ENCODE measurements around the gene PLA2G4C. TPM values are rescaled to one million over a fixed set of nuclear protein-coding genes. Genes with fewer than 3 reads are reported as not detected.

Gene PLA2G4C
- total RNA-seq, 1 experiment from 2014 or later, result 5.5 TPM

Other genes with a start within 250 kb of the PLA2G4C start
- gene SULT2A1, start 224.5 kb downstream of the PLA2G4C start, total RNA-seq (2014; rRNA removed), result not detected in 2 replicates
- gene BSPH1, start 118.6 kb downstream of the PLA2G4C start, total RNA-seq (2014; rRNA removed), result not detected in 2 replicates
- not detected in 2 replicates for gene ELSPBP1, start 116.2 kb downstream of the PLA2G4C start, total RNA-seq (2014; rRNA removed)
- gene CABP5, start 66.7 kb downstream of the PLA2G4C start, total RNA-seq (2014; rRNA removed), result not detected in 2 replicates
- gene LIG1, start 59.5 kb upstream of the PLA2G4C start, total RNA-seq (2014; rRNA removed), result 49.8 and 54.9 TPM in 2 replicates
- 1.3 and 2.9 TPM in 2 replicates for gene ZSWIM9, start 59.9 kb upstream of the PLA2G4C start, total RNA-seq (2014; rRNA removed)
- 12.3 and 26.1 TPM in 2 replicates for gene CARD8, start 145.1 kb upstream of the PLA2G4C start, total RNA-seq (2014; rRNA removed)
- 0.13 TPM in 1 of 2 replicates, not detected in the other for gene ZNF114, start 159.3 kb upstream of the PLA2G4C start, total RNA-seq (2014; rRNA removed)
- gene EMP3, start 214.7 kb upstream of the PLA2G4C start, total RNA-seq (2014; rRNA removed), result 184 and 258 TPM in 2 replicates

Data from LHCN-M2 (cell line).